GM12865 (cell line): ENCODE data around the gene FARP1.

Source experiments
- DNase-seq: peaks from one replicate; pipeline ENCODE4 v3.0.0; 2010; ENCODE audit warnings: low read depth
- H3K4me3 ChIP-seq: 2 replicates; pipeline ENCODE4 v1.5.1; 2011; ENCODE audit warnings: mild to moderate bottlenecking, low read depth, low read length, control low read depth
- CTCF ChIP-seq: IDR thresholded peaks from 2 replicates; pipeline ENCODE4 v1.5.1; 2011; ENCODE audit warnings: low read length, control low read depth, low read depth, inconsistent platforms; ENCODE audit not compliant: insufficient read depth; ENCODE audit errors: missing control alignments

FARP1 gene

GRCh38 chr13:98445340-98446233 lies 302.7 kb downstream of the FARP1 start:
- H3K4me3 ChIP-seq: no peak overlapping the region
- peak; percentile 99 for TF ChIP-seq CTCF
- DNase-seq: peak; percentile 78

- peak; percentile 19 for DNase-seq
- no peak overlapping the region for H3K4me3 ChIP-seq
- no peak for TF ChIP-seq CTCF
Measured at GRCh38 chr13:98446234-98446621, 303.3 kb downstream of the FARP1 start.

- no peak for DNase-seq
- no peak for TF ChIP-seq CTCF
- no peak overlapping the region for H3K4me3 ChIP-seq
Measured at GRCh38 chr13:98447130-98447529, 304.2 kb downstream of the FARP1 start.

GRCh38 chr13:98447881-98448641 lies 305.2 kb downstream of the FARP1 start:
- DNase-seq: peak; percentile 87

GRCh38 chr13:98448642-98448928 lies 305.7 kb downstream of the FARP1 start:
- peak; percentile 26 for DNase-seq
- H3K4me3 ChIP-seq: no peak overlapping the region
- no peak for TF ChIP-seq CTCF

More at GRCh38 chr13:98447881-98448641, 305.2 kb downstream of the FARP1 start:
- TF ChIP-seq CTCF: peak; percentile 79
- H3K4me3 ChIP-seq: no peak overlapping the region

- no peak overlapping the region for H3K4me3 ChIP-seq
- DNase-seq: no peak
- no peak for TF ChIP-seq CTCF
Measured at GRCh38 chr13:98449273-98449672, 306.4 kb downstream of the FARP1 start.
